GM18505 (cell line): ENCODE data around the gene CD93.

ENCODE experiments used
- ATAC-seq: cut with Tn5 transposase; IDR thresholded peaks from one replicate; pipeline ENCODE4 v1.9.1; 2021; ENCODE audit not compliant: unreplicated experiment
- POLR2A ChIP-seq: IDR thresholded peaks from 4 replicates; pipeline ENCODE4 v1.6.1; 2011; ENCODE audit warnings: borderline replicate concordance; ENCODE audit not compliant: insufficient read depth, insufficient read length; ENCODE audit errors: extremely low read depth

Gene CD93

DNA sequence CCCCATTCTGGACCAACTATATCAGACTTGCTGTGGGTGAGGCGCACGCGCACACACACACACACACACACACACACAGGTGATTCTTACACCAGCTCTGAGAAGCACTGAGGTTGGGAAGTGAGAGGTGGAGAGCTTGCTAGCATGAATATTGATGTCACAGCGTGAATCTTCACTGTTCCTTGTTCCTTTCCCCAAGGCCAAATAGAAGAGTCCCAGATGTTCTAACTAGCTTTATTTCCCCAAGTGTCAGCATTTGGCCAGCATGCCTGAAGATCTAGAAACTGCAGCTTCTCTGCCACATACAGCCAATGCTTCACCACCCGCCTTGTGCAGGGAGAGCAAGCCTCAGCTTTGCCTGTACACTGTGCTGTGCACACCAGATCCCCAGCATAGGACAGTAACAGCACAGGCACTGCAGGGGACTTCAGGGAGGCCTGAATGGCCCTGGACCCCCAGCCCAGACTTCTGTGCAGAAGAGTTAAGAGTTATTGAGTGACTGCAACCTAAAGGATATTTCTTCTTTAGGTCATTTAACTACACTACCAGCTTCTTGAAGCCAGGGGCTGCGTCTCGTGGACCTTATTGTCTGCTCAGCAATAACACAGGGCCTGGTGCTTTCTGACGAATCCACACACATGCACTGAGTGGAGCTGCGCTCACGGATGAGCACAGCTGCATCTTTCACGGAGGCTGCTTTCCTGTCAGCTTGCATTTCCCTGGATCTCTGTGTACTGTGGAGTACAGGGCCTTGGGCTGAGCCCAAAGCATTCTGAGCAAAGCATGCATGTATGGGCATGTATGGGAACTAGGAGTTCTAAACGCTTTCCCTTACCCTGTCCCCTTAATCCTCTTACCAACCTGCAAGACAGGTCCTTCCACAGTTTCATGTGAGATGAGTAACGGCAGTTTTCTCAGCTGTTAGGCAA, 13.9 kb upstream of the CD93 start:
- ATAC-seq = no peak
- TF ChIP-seq POLR2A = no peak

DNA sequence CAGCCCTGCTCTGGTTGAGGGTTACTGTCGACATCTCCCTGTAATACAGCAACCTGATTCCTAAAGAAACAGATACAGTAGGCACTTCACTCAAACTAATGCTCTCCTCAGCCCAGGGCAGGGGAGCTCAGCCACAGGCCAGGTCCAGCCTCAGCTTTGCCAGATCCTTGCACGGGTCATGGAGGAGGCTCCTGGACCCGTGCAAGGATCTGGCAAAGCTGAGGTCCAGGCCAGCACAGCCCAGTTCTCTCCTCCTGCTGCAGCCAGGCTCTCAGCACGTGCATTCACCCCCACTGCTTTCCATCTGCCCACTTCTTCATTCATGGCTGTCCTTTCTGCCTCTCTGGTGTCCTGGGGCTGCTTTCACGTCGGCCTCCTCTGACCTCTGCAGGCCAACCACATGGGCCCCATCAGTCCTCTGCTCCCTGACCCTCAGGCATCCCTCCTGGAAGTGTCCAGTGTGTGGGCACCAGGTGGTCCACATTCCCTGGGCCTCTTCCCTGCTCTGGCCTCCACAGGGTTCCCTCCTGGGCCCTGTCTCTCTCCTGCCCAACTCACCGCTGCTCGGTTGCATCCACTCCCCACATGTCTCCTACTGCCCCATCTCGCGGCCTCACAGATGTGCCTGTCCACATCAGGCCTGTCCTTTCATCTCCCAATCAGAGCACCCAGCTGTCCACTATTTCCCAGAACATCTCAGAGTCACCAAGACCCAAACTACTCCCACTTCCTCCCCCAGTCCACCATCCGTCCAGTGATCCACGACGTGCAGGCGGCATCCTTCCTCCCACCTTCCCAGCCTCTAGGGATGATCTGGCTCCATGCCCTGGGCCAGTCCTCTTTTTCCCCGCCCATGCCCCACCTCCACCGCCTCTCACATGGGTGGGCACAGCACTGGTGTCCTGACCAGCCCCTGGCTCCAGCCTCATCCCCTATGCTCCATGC, 11.8 kb upstream of the CD93 start:
- no peak for TF ChIP-seq POLR2A
- no peak for ATAC-seq

DNA sequence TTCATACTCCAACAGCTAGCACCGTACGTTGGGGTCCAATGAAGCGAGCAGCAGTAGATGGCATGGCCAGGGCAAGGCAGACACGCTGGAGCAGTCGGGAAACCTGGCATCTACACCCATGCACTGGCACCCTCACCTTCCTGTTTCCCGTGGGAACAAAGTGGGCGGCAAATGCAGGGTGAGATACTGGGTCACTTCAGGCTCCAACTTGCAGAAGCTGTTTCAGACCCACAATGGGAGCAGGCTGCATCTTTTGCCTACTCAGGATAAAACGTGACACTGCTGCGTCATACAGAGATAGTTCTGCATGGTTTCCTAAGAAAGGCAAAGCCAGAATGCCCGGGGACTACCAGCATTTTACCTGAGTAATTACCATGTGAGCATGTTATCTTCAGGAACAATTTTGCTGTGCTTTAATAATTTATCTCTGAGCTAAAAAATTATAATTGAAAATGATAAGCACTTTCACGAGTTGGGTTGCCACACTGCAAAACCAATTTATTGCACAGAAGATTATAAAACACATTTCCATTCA, 10.9 kb upstream of the CD93 start:
- ATAC-seq = no peak
- no peak for TF ChIP-seq POLR2A

DNA sequence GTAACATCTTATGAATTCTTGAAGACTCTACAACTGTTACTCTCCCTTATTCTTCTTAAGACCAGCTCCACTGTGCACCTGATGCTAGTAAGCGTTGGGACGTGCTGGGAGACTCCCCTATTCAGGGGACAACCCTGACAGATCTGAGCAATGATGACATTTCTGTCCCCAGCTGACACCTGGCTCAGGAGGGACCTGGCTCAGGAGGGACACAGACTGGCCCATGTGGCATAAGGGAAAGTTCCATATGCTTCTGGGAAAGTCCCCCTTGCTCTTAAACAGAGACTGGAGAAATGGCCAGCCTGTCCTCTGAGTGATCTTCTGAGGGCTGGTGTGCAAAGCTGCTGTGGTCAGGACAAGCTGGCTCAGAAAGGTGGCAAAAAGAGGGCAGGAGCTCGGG, 10.0 kb upstream of the CD93 start:
- no peak for ATAC-seq

DNA sequence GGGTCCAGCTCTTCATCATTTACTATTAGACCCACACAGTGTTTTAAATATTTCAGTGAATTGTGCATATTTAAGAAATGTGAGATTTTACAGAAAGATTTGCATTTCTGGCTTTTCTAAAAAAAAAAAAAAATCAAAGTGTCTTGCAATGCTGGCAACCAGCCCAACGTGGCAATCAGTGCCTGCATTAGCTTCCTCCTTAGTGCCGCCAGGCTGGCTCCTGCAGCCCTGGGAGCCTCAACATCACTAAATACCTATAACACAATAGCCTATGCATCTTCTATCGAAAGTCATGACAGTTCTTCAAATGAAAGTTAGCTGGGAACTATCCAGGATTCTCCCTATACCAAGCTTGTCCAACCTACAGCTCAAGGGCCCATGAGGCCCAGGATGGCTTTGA, 9.4 kb upstream of the CD93 start:
- no peak for ATAC-seq

More for the DNA sequence above, 10.0 kb upstream of the CD93 start:
- TF ChIP-seq POLR2A = no peak

DNA sequence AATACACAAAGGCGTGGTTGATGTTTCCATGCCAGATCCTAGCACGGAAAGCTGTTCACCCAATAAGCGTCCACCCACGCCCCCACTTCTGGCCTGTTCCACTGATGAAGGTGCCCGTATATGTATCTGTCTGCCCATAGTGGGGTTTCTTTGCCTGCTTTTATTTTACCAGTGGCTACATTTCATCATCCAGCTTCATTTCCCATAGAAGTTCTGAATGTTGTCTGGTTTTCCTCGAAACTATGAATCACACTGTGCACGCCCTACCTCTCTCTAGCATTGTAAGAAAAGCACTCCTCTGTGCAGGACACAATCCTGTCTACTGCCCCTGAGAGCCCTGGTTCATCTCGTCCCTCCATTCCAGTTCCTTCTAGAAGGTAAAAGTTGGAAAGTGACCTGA, 8.8 kb upstream of the CD93 start:
- no peak for ATAC-seq
- TF ChIP-seq POLR2A = no peak

More for the DNA sequence above, 9.4 kb upstream of the CD93 start:
- no peak for TF ChIP-seq POLR2A

DNA sequence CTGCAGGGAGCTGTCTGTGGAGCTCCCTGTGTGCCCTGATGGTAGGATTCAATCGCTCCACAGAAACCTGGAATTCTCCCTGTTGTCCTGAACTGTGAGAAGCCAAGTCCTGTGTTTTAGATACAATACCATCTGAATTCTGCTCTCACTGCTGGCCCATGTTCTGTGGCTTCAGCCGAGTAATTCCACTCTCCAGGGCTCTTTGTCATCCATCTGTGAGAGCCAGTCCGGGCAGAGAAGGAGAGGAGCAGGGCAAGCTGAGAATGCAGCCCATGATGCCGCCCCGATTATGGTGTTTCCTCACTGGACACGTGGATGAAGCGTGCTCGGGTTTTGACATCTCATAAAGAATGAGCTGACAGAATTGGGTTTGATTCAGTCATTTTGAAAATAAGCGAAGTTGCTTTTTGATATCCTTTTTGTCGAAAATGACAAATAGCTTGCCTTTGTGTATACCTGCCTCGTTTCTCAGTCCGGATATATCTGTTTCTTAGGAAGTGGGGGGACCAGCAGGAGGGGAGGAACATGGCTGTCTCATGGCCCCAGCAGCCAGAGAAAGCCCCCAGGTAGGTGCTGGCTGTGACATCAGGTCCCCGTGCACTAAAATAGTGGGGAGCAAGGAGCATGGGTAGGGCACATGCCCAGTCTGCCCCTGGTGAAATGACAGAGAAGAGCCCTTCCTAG, 8.2 kb upstream of the CD93 start:
- ATAC-seq = no peak
- TF ChIP-seq POLR2A = no peak

DNA sequence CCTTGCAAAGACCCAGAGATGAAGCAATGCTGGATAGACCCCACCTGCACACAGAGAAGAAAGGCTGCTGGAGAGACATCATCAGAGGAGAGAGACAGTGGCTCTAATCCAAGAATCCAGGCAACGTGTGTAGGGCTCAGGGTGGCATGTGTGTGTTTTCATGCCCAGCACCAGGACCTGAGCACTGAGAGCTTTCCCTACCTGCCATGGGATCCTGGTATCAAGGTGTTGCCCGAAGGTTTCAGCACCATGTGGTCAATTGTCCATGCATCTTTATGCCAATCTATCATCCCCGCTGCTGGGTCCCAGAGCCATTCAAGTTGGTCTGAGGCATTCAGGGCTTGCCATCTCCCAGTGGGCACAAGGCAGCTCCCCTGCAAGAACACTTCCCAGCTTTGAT, 7.5 kb upstream of the CD93 start:
- ATAC-seq = no peak
- TF ChIP-seq POLR2A = no peak

DNA sequence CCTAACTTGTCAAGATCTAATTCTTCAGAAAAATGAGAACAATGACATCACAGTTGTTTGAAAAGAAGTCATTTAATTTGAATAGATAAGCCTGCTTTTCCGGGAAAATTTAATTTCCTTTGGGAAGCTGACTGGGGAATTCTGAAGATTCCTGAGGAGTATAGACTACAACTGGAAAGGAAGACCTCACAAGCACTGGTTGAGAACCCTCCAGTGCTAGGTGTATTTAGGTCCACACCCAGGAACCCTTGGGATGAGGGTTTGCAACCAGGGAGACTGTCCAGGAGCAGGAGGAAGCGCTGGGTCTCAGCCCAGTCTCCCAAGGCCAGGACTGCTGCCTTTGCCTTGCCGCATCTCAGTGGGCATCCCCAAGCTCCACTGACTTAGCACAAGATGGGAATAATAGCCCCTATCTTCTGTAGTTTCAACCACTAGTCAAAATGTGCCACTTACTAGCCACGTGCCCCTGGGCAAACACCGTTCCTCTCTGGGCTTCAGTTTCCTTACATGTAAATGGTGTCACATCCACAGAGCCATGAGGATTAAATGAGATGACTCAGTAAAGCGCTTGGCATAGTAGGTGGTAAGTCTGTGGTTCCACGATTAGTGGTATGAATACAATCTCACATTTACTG, 6.9 kb upstream of the CD93 start:
- no peak for TF ChIP-seq POLR2A
- no peak for ATAC-seq

DNA sequence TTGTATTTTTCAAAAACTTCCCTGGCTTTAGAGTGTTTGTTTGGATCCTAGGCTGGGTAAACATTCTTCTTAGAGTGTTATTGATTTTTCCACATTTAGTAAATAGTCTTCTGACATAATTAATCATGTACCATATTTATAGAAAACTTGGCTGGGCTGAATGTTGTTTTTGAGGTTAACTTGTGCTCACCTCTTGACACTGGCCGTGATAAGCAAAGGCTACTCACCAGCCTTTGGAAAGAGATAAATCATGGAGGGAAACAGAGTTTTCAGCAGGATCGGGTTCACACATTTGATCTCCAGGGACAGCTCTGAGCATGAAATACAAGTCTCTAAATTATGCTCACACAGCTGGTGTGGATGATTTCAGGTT, 6.2 kb upstream of the CD93 start:
- no peak for TF ChIP-seq POLR2A
- no peak for ATAC-seq

DNA sequence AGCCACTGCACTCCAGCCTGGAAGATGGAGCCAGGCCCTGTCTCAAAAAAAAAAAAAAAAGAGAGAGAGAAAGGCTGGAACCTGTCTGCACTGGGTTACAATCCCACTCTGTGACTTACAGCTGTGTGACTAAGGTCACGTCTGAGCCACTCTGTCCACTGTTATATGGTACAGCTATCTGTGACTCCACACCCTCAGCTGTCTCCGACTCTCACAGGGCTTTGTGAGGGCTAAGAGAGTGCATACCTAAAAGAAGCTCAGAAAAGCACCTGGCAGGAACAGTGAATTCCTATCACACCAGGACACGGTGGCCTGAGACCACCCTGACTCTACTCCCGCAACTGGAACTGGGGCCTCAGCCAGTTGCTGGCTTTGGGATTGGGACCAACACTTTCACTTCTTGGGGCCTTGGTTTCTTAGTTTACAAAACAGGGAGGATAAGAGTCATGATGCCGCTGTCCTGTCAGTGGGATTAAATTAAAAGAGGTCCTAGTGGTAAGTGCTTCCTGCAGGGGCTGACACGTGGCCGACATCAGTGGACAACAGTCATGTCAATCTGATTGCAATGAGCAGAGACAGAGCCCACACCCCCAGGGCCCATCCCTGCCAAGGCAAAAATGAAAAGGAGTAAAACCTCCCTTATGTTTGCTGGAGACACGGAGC, 5.7 kb upstream of the CD93 start:
- ATAC-seq = no peak
- no peak for TF ChIP-seq POLR2A

DNA sequence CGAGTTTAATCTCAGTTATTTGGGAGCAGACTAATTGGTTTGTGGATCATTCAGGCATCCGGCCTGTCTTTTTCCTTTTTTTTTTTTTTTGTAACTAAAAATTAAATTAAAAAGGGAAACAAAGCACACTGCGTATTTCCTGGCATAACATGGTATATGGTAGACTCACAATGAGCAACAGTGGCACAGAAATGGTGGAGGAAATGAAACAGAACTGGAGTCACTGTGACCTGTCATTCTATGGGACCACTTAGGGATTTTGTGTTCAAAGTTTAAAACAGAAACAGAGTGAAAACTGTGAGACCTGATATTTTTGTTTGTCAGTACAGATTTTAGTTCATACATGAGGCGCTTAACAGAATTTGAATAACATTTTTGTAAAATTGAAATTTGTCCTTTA, 4.8 kb upstream of the CD93 start:
- ATAC-seq = no peak
- no peak for TF ChIP-seq POLR2A
